DMS 273 (cell line): ENCODE results near the gene HAO2.

Experiments used
- DNase-seq: peaks from one replicate; lab custom pipeline; 2025; ENCODE audit not compliant: unreplicated experiment; lab: John Stamatoyannopoulos, UW

HAO2 gene

DNA sequence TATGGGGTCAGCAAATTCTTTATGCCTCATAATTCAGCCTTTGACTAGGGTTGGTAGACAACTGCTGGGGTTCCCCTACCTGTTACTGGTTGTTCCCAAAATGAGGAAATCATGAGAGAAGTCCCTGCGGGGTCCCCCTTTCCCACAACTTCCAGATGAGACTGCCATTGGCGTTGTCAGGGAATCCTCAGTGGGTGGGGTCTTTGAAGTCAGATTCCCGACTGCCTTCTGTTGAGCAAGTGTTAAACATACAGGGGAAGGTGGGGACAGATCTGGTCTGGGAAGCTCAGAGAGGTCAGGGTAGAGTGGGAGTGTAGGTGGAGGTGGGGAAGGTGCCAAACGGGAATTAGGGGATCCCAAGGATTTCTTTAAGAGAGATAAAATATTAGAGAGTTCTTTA lies 61.1 kb downstream of the HAO2 start:
- no peak for DNase-seq

DNA sequence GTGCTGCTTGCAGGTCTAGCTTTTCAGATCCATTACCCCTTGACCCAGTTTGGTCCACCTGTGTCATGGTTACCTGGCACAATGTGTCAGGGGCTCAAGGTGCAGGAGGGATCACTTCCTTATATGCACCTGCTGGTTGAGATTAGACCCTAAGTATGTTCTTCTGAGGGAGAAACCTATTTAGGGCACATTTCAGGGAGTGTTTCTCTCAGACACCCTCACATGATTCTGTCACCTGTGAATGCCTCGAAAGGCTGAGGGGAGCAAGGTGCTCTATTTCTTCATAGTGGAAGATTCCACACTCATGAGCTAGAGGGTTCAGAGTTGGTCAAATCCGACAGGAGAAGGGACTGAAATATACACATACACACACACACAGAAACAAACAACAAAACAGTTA lies 61.9 kb downstream of the HAO2 start:
- no peak for DNase-seq

DNA sequence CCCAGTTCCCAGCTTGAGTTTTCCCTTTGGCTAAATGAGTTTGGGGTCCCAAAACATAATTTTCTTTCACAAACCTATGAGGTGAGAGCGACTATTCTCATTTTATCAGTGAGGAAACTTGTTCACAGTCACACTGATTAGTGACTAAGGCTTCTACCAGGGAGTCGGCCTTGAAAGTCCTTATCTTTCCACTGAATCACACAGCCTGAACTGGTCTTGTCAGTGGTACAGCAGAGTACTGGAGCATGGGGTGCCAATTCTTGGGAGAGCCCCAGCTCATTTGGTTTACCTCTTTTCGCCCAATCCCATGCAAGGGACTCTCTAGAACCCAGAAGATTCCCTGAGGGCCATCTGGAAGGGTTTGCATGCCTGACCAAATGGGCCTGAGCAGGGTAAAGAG lies 63.3 kb downstream of the HAO2 start:
- DNase-seq = no peak

DNA sequence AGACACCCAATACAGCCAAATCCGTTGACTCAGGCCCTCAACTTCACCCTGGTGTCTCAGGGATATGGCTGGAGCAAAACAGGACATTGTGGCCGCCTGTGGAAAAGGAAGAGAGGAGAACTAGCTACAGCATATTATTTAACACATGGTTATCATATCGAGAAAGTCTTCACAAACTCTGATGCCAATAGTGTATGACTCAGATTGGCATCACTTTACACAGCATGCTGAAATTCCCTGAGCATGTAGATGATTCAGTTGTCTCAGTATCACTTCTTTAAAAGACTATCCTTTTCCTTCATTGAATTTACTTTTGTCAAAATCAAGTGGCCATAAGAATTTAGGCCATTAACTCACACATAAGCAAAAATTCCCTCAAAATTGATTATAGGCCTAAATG lies 66.5 kb downstream of the HAO2 start:
- no peak for DNase-seq

DNA sequence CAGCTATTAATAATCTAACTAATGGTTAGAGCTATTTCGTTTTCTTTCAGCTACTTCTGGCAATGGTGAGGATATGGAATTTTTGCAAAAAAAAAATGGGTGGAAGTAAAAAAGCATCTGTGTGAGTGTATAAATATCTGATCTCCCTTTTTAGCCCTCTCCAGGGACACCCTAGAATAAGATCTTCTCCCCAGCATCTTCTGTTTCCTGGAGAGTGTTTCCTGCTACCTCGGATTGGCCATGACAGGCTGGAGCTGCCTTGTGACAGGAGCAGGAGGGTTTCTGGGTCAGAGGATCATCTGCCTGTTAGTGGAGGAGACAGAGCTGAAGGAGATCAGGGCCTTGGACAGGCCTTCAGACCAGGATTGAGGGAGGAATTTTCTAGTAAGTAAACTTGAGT lies 70.2 kb downstream of the HAO2 start:
- no peak for DNase-seq

DNA sequence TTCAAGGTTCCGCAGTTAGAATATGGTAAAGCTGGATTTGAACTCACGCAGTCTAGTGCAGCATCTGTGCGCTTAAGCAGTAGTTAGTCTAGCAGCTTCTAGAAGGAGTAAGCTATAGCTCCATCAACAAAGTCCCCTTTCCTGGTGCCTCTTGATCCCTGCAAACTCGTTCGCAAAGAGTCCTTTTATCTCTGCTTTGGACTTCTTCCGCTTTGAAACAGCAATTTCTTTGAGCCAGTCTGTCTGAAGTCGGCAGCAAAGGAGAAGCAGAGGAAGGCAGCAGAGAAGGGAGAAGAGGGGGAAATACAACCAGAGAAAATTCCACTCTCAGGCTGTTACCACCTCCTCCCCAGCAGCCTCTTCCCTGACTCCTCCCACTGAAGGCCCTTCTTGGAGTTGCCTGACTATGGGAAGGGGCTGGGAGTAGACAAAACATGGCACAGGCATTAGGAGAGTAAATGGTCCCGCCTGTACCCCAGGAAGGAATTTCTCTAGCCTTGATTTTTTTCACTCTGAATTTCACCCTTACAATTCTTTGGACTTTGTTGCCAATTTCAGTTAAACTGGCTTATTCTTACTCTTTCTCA lies 72.2 kb downstream of the HAO2 start:
- DNase-seq = no peak

DNA sequence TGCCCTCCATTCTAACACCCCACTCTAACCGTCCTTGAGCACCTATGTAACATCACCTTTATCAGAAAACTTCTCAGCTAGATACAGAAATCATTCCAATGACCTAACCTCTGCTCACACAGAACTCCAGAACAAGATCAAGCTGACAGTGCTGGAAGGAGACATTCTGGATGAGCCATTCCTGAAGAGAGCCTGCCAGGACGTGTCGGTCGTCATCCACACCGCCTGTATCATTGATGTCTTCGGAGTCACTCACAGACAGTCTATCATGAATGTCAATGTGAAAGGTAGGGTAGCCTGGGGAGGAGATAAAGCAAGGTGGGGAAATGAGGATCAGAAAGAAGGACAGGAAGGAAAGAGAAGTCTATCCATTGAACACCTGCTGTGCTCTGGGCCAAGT lies 74.2 kb downstream of the HAO2 start:
- DNase-seq = no peak
